GM21360 (cell line): ENCODE data around the gene BRIX1.

Experiments used
- ATAC-seq: cut with Tn5 transposase; IDR thresholded peaks from one replicate; pipeline ENCODE4 v1.9.1; 2021; ENCODE audit warnings: mild to moderate bottlenecking, moderate library complexity; ENCODE audit not compliant: unreplicated experiment

BRIX1 gene

GRCh38 chr5:34915139-34915855 lies at the start of gene BRIX1, which contains the start of gene RAD1:
Gene BRIX1 (plus strand): TSS chr5:34915711. CDS start chr5:34915739, 28 bp downstream.
Gene RAD1 (minus strand): TSS chr5:34915504. CDS start chr5:34914892, 612 bp downstream.
- ATAC-seq = peak; percentile 99

- no peak for ATAC-seq
These were observed 48.5 kb upstream of the BRIX1 start for GRCh38 chr5:34866989-34867471.

- ATAC-seq = no peak
These were observed 47.9 kb upstream of the BRIX1 start for GRCh38 chr5:34867660-34868059.

GRCh38 chr5:34868791-34869190 lies 46.7 kb upstream of the BRIX1 start:
- no peak for ATAC-seq

- ATAC-seq = no peak
These were observed 46.3 kb upstream of the BRIX1 start for GRCh38 chr5:34869256-34869655.

GRCh38 chr5:34870382-34870781 lies 45.1 kb upstream of the BRIX1 start:
- ATAC-seq = no peak

- ATAC-seq = no peak
These were observed 39.2 kb upstream of the BRIX1 start for GRCh38 chr5:34876275-34876674.

GRCh38 chr5:34881246-34881645 lies 34.3 kb upstream of the BRIX1 start:
- ATAC-seq = no peak

GRCh38 chr5:34886392-34887119 lies 29.0 kb upstream of the BRIX1 start:
- ATAC-seq = no peak

GRCh38 chr5:34889394-34889793 lies 26.1 kb upstream of the BRIX1 start:
- no peak for ATAC-seq

- ATAC-seq = no peak
These were observed 23.5 kb upstream of the BRIX1 start for GRCh38 chr5:34891981-34892380.

- no peak for ATAC-seq
These were observed 23.1 kb upstream of the BRIX1 start for GRCh38 chr5:34892414-34892813.

GRCh38 chr5:34894716-34895115 lies 20.8 kb upstream of the BRIX1 start:
- ATAC-seq = no peak

- no peak for ATAC-seq
These were observed 19.7 kb upstream of the BRIX1 start for GRCh38 chr5:34895641-34896419.

- ATAC-seq = no peak
These were observed 17.9 kb upstream of the BRIX1 start for GRCh38 chr5:34897646-34898045.

GRCh38 chr5:34898258-34898895 lies 17.1 kb upstream of the BRIX1 start:
- ATAC-seq = peak; percentile 63

GRCh38 chr5:34899066-34899465 lies 16.4 kb upstream of the BRIX1 start:
- no peak for ATAC-seq

- ATAC-seq = no peak
These were observed 14.9 kb upstream of the BRIX1 start for GRCh38 chr5:34900652-34901051.

- no peak for ATAC-seq
These were observed 12.3 kb upstream of the BRIX1 start for GRCh38 chr5:34903260-34903659.

GRCh38 chr5:34905564-34905963 lies 9.9 kb upstream of the BRIX1 start:
- ATAC-seq = no peak

- no peak for ATAC-seq
These were observed 2.4 kb upstream of the BRIX1 start for GRCh38 chr5:34913072-34913471.
